GM20000 (cell line): ENCODE measurements around the gene DMRTA2.

Experiments
- DNase-seq: peaks from one replicate; pipeline ENCODE4 v3.0.0; 2012; ENCODE audit warnings: low spot score
- CTCF ChIP-seq: IDR thresholded peaks from 2 replicates; pipeline ENCODE4 v1.5.1; 2012; ENCODE audit warnings: mild to moderate bottlenecking, control low read depth; ENCODE audit errors: extremely low read depth, missing control alignments

The DMRTA2 gene

GRCh38 chr1:50427086-50427817 is 4.0 kb upstream of the DMRTA2 start:
- no peak for TF ChIP-seq CTCF
- no peak for DNase-seq

GRCh38 chr1:50426702-50427085 is 3.5 kb upstream of the DMRTA2 start:
- no peak for DNase-seq
- no peak for TF ChIP-seq CTCF

- DNase-seq = no peak
Measured at GRCh38 chr1:50426108-50426700, 3.0 kb upstream of the DMRTA2 start.

GRCh38 chr1:50425376-50426107 is 2.3 kb upstream of the DMRTA2 start:
- no peak for TF ChIP-seq CTCF
- peak; percentile 40 for DNase-seq

More at GRCh38 chr1:50426108-50426700, 3.0 kb upstream of the DMRTA2 start:
- TF ChIP-seq CTCF = no peak

- DNase-seq = no peak
- TF ChIP-seq CTCF = no peak
Measured at GRCh38 chr1:50424884-50425375, 1.7 kb upstream of the DMRTA2 start.

- DNase-seq = peak; percentile 72
- TF ChIP-seq CTCF = no peak
Measured at GRCh38 chr1:50424045-50424883, 1.0 kb upstream of the DMRTA2 start.
